ENCODE results near the gene SIX2. TPM values are rescaled to one million over a fixed set of nuclear protein-coding genes. Genes with fewer than 3 reads are reported as not detected.

The SIX2 gene
- total RNA-seq, 1 donor from 2014 or later, result 7.4 TPM

DNA sequence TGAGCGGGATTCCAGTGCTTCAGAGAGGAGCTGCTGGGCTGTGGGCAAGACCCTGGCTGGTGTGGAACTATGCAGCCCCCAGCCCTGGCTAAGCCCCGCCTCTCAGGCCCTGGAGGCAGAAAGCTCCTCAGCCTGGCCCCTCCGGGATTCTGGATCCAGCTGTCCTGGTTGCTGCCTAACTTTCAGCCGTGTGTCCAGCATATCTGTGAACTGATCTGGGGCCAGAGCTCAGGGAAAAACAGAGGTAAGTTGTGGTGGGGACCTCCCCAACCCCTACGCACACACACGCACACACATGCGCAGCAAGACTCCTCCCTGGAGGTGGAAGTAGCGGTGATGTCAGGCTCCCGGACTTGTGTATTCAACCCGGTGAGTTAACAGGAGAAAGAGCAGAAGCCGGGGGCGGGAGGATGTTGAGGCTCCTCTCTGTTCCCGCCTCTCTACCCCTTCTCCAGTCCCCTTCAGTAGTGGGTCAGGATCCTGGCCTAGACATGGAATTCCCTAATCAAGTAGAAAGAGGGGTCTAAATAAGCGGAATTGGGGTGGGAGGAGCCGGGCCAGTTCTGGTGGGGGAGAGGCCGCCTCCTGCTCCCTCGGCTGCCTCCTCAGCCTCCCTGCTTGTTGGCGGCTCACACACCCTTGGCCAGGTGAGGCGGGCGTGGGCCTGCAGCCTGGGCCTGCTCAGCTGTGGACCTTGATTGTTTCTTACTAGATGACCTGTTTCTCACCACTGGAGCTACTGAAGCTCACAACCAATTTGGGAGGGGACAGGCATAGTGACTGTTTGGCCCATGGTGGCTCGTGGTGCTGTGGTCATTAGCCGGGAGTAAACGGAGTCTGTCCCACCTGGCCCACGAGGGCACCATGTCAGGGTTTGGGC lies 33.4 kb downstream of the SIX2 start:
- TF ChIP-seq, protein P1, sequence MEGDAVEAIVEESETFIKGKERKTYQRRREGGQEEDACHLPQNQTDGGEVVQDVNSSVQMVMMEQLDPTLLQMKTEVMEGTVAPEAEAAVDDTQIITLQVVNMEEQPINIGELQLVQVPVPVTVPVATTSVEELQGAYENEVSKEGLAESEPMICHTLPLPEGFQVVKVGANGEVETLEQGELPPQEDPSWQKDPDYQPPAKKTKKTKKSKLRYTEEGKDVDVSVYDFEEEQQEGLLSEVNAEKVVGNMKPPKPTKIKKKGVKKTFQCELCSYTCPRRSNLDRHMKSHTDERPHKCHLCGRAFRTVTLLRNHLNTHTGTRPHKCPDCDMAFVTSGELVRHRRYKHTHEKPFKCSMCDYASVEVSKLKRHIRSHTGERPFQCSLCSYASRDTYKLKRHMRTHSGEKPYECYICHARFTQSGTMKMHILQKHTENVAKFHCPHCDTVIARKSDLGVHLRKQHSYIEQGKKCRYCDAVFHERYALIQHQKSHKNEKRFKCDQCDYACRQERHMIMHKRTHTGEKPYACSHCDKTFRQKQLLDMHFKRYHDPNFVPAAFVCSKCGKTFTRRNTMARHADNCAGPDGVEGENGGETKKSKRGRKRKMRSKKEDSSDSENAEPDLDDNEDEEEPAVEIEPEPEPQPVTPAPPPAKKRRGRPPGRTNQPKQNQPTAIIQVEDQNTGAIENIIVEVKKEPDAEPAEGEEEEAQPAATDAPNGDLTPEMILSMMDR (IDR thresholded peaks at IDR 0.05; ENCODE audit: insufficient read depth, low read depth, low read length), result no peak
- TF ChIP-seq EZH2 (IDR thresholded peaks at IDR 0.05; ENCODE audit: insufficient read depth, low read length), result no peak
- Histone ChIP-seq H4K20me1 (ENCODE audit: insufficient read depth, low read length) (no peaks in the 10 kb centered on the region), H3K4me2 (ENCODE audit: low read length) (peak overlapping the region; percentile 22), H3K79me2 (ENCODE audit: insufficient read depth, low read length) (no peaks in the 10 kb centered on the region), H3K36me3 (ENCODE audit: insufficient read depth, low read length) (no peaks in the 10 kb centered on the region), H3K9me3 (ENCODE audit: insufficient read depth, low read depth, low read length) (no peaks in the 10 kb centered on the region), H3K27me3 (ENCODE audit: insufficient read depth, low read length) (peaks cover 12% of the 10 kb centered on the region), H3K4me1 (ENCODE audit: insufficient read depth, low read length) (peaks cover 7% of the 10 kb centered on the region), H3K9ac (ENCODE audit: low read length) (no peak overlapping the region), H3K27ac (ENCODE audit: low read depth, low read length) (no peak overlapping the region), H2AFZ (ENCODE audit: low read depth, low read length) (peak overlapping the region; percentile 60), H3K4me3 (ENCODE audit: insufficient read depth, low read depth, low read length) (no peak overlapping the region)
- H3K4me3 Mint-ChIP-seq (ENCODE audit: unreplicated experiment), result no peak overlapping the region
- H3K27me3 Mint-ChIP-seq (ENCODE audit: low read depth, unreplicated experiment), result peaks cover 38% of the 10 kb centered on the region
- no peaks in the 10 kb centered on the region for H3K36me3 Mint-ChIP-seq (ENCODE audit: low read depth, unreplicated experiment)
- no peak overlapping the region for H3K27ac Mint-ChIP-seq (ENCODE audit: unreplicated experiment)
- FAIRE-seq (no peak), DNase-seq (ENCODE audit: low read depth) (no peak)
- no peaks in the 10 kb centered on the region for H3K9me3 Mint-ChIP-seq (ENCODE audit: unreplicated experiment)
- H3K4me1 Mint-ChIP-seq (ENCODE audit: low read depth, unreplicated experiment), result no peaks in the 10 kb centered on the region

DNA sequence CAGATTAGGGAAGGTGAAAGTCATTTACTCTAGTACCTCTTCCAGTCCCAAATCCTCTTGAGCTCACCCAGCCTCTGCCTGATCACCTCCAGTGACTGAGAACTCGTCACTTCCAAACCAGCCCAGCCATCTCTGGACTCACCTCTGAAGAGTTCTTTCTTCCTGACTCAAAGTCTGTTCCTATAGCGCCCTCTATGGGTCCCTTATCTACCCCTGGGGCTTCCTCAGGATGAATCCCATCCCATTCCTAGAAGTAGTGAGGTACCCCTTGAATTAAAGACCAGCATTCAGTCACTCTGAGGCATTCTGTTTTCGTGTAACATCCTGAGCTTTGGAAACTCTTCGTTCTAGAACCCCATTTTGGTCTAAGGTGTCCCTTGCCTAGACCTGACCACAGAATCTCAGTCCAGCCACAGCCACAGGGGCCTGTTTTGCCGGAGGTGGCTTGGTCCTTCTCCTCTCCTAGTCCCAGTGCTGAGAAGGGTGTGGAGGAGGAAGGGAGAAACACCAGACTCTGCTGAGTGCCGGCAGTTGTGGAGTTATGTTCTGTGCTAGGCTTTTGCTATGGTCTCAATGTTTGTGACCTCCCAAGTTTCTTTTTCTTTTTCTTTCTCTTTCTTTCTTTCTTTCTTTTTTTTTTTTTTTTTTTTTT lies 35.1 kb downstream of the SIX2 start:
- Histone ChIP-seq H3K36me3 (ENCODE audit: insufficient read depth, low read length) (no peaks in the 10 kb centered on the region), H3K4me3 (ENCODE audit: insufficient read depth, low read depth, low read length) (no peak overlapping the region), H3K9ac (ENCODE audit: low read length) (no peak overlapping the region), H3K9me3 (ENCODE audit: insufficient read depth, low read depth, low read length) (no peaks in the 10 kb centered on the region), H3K27me3 (ENCODE audit: insufficient read depth, low read length) (peaks cover 10% of the 10 kb centered on the region), H2AFZ (ENCODE audit: low read depth, low read length) (no peak overlapping the region), H3K27ac (ENCODE audit: low read depth, low read length) (no peak overlapping the region), H4K20me1 (ENCODE audit: insufficient read depth, low read length) (no peaks in the 10 kb centered on the region), H3K79me2 (ENCODE audit: insufficient read depth, low read length) (no peaks in the 10 kb centered on the region), H3K4me2 (ENCODE audit: low read length) (no peak overlapping the region), H3K4me1 (ENCODE audit: insufficient read depth, low read length) (peaks cover 8% of the 10 kb centered on the region)
- DNase-seq (ENCODE audit: low read depth) (no peak), FAIRE-seq (no peak)
- Mint-ChIP-seq H3K36me3 (ENCODE audit: low read depth, unreplicated experiment) (no peaks in the 10 kb centered on the region), H3K9me3 (ENCODE audit: unreplicated experiment) (no peaks in the 10 kb centered on the region), H3K4me1 (ENCODE audit: low read depth, unreplicated experiment) (no peaks in the 10 kb centered on the region), H3K27ac (ENCODE audit: unreplicated experiment) (no peak overlapping the region), H3K27me3 (ENCODE audit: low read depth, unreplicated experiment) (peaks cover 37% of the 10 kb centered on the region), H3K4me3 (ENCODE audit: unreplicated experiment) (no peak overlapping the region)
- TF ChIP-seq, protein P1 (IDR thresholded peaks at IDR 0.05; ENCODE audit: insufficient read depth, low read depth, low read length), result peak; percentile 51
- no peak for TF ChIP-seq EZH2 (IDR thresholded peaks at IDR 0.05; ENCODE audit: insufficient read depth, low read length)
